ENCODE data around the gene CEP112. TPM values are rescaled to one million over a fixed set of nuclear protein-coding genes. Genes with fewer than 3 reads are reported as not detected.

The CEP112 gene
- total RNA-seq: 26.0 TPM
- long read RNA-seq, partial matches to known transcripts: 0 of 11 reads
- long read RNA-seq, other reads (novel, unspliced or antisense): 9 of 11 reads

DNA sequence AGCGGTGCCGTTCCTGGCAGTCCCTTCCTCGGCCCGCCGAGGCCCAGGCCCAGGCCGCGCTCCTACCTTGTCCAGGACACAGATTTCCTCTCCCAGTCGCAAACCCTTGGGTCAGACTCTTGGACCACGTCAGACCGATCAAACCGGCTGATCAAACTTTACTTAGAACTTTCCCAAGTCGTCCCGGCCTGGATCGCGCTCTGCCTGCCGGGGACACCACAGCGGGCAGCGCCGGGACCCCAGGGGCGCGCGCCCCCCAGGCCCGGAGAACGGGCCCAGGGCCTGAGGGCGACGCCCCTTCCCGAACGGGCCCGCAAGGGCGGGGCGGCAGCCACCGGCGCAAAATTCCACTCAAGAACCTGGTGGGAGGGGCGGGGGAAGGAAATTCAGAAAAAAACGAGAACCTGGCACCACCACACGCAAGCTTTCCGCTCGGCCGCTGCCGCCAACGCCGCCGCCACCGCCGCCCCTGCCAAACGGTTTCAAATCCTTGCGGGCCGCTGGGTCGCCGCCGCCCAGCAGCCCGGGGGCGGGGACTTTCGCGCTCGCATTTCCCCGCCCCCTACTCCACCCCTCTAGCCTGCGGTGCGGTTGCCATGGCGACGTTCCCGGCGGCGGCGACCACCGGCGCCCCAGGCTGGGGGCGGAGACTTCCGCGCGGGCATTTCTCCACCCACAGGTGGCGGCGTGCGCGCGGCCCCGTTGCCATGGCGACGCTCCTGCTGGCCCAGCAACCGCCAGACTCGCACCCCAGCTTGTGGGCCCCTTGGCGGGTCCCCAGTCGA is at the start of gene CEP112:
TSS of gene CEP112 (minus strand) at position 541 of the 785 bp plus-strand sequence.
- intact Hi-C loops (cut with DNase I): no loop called here
- ATAC-seq (peak; percentile 91), DNase-seq (ENCODE audit: missing footprints) (peak; percentile 85)

- intact Hi-C loops (cut with DNase I): no loop called here
- no peak for ATAC-seq
- DNase-seq (ENCODE audit: missing footprints): no peak
These were observed 48.7 kb upstream of the CEP112 start for GRCh38 chr17:66240630-66241029.

DNA sequence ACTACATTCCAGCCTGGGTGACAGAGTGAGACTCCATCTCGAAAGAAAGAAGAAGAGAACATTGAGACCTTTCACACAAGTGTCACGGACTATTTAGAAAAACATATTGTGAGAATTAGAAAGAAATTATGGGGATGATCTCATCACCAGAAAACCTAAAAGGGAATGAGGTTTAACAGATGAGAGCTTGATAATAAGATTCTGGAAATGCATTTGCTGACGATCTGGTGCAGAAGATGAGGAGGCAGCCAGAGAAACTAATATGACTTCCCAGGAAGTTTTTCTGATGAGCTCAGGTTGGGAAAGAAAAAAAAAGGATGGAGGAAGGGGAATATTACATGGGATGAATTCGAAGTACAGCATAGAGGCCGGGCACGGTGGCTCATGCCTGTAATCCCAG is 48.1 kb upstream of the CEP112 start:
- DNase-seq (ENCODE audit: missing footprints): no peak
- intact Hi-C loops (cut with DNase I): no loop called here
- ATAC-seq: no peak

DNA sequence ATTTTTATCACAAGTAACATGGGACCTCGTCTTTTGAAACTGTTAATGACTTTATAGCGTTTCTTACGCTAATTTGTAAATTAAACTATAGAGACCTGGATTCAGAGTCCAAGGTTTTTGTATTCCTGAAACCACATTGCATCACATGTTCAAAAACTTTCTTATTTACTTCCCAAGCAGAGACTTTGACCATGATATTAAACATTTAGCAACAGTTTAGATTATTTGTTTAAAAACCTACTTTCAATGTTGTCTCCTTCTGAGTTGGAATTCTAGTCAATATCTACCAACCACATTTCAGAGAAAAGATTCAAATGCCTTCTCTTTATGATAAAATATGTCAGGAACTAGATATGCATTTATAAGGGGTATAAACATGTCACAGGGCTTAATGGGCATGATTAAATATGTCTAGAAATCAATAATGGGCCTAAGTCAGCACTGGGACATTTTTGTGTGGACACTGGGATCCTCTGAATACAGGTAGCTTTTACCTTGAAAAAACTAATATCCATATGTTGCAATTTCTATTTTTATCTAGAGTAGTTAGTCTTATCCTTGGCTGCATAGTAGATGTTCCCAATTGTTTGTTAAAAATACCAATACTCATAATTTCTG is 43.6 kb upstream of the CEP112 start:
- DNase-seq (ENCODE audit: missing footprints) (no peak), ATAC-seq (no peak)
- intact Hi-C loops (cut with DNase I): no loop called here

DNA sequence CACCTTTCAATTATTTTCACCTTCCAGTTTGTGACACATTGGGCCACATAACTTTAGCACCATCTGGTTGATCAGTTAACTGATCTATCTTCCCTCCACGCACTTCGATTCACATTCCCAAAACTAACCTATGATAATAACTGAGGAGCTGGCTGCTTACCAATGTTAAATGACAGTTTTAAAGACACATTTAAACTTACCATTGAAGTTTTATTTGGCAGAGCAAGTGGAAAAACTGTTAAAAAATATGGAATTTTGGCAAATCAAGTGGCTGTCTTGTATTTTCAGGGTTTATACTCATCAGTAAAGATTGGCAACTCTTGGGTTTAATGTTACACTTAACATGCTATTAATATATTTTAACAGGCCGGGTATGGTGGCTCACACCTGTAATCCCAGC is 42.7 kb upstream of the CEP112 start:
- intact Hi-C loops (cut with DNase I): no loop called here
- DNase-seq (ENCODE audit: missing footprints) (no peak), ATAC-seq (no peak)

DNA sequence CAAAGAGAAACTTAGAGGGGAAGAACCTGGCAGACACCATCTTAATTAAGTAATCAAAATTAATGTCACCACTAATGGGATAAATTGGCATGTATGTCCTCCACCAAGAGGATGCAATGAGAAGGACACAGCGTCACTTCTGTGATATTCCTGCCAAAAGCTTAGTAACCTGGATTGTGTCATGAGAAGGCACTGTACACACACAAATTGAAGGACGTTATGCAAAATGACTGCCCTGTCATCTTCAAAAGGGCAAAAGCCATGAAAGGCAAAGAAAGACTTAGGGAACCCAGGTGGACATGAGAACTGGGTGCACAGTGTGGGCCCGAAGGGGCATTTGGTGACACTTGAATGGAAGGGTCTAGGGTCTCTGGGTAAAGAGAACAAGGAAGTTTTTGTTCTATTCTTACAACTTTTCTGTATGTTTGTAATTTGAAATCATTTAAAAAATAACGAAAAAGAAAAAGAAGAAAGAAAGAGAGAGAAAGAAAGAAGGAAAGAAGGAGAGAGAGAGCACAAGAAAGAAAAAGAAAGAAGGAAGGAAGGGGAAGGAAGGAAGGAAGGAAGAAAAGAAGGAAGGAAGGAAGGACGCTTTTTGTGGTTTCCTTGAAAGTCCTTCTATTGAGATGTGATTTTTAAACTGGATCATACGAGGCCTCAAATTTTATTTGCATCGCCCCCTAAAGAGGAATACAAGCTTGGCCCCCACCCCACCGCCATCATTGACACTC is 41.3 kb upstream of the CEP112 start:
- no peak for ATAC-seq
- intact Hi-C loops (cut with DNase I): no loop called here

DNA sequence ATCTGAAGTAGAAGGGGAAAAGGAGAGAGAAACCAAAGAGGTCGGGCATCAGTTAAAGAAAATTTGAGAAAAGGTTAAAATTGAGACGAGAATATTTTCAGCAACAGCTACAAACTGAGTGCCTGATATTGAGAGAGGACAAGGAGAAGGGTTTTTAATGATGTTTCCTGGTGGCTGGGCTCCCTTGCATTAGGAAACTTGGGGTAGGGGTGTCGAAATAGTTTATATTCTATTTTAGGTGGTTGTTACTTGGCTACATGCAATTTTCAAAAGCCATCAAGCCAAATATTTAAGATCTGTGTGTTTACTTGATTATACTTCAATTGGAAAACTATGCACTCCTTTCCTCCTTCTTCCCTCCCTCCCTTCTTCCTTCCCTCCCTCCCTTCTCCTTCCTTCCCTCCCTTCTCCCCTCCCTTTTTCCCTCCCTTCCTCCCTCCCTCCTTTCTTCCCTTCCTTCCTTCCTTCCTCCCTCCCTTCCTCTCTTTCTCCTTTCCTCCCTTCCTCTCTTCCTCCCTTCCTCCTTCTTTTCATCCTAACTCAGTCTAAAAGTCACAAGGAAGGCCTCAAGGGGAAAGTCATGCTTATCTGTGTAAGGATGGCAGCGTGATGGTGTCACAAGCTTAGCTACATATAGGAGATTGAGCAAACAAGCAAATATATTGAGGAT is 39.1 kb upstream of the CEP112 start:
- no peak for ATAC-seq
- DNase-seq (ENCODE audit: missing footprints): no peak
- intact Hi-C loops (cut with DNase I): no loop called here

More for the DNA sequence above, 41.3 kb upstream of the CEP112 start:
- no peak for DNase-seq (ENCODE audit: missing footprints)

DNA sequence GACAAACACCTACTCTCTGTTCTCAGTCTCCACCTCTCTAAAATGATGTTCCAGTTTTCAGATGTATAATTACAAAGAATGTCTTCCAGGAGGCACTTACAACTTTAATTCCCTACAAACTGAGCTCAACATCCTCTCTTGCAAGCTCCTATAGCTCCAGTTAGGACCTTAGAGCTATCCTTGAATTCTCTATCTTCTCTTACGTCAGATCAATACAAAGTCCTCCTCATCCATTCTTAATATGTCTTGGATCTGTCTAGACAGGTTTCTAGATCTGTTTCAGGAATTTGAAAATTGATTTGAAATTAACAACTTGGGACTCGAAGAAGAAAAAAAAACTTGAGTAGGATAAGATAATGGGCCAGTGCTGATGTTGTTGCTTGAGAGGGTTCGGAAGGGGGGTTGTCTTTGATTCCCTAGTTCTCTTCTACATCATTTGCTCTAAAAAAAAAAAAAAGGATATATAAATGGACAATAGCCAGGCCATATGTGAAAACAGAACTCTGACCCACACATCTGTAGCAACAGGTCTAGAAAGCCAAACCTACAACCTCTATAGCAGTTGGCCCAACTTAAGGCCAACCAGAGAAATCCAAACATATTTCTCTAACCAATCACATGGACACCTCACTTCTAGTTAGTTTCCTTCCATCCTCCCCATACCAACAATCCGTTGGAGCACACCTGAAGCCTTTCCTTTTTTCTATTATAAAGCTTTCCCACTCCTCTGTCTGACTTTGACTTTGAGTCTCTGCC is 38.0 kb upstream of the CEP112 start:
- no peak for ATAC-seq
- DNase-seq (ENCODE audit: missing footprints): no peak
- intact Hi-C loops (cut with DNase I): no loop called here

DNA sequence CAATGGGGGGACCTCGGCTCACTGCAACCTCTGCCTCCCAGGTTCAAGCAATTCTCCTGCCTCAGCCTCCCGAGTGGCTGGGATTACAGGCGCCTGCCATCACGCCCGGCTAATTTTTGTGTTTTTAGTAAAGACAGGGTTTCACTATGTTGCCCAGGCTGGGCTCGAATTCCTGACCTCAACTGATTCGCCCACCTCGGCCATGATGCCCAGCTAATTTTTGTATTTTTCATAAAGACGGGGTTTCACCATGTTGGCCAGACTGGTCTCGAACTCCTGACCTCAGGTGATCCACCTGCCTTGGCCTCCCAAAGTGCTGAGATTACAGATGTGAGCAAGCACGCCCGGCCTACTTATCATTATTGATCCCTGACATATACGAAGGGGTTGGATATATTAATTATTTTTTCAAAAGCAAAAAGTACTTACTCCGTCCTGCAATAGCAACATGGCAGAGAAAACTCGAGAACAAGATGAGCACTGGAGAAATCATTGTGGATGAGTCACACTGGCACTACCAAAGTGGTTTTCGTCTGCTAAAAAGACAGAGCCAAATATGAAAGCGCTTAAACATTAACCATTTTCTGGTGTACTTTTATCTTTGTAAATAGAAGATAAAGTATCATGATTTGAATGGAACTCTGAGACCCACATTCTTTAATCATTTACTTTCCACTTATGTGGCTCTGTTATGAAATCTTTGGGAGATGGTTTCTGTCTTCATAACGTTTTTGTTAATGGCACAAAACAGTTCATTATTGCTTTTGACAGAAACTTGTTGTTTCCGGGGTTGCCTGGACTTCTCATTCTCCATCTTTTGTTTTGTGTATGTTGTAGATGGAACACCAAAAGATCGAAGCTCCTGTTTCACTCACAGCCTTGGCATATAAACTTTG is 37.2 kb upstream of the CEP112 start, which contains the start of gene APOH:
TSS of gene APOH (minus strand) at position 529 of the 896 bp plus-strand sequence. CDS start at position 493, 36 bp downstream.
- intact Hi-C loops (cut with DNase I): no loop called here
- DNase-seq (ENCODE audit: missing footprints) (no peak), ATAC-seq (no peak)

- intact Hi-C loops (cut with DNase I): no loop called here
- no peak for ATAC-seq
- DNase-seq (ENCODE audit: missing footprints): no peak
These were observed 35.5 kb upstream of the CEP112 start for GRCh38 chr17:66227212-66228045.

- ATAC-seq: no peak
- intact Hi-C loops (cut with DNase I): no loop called here
- no peak for DNase-seq (ENCODE audit: missing footprints)
These were observed 30.9 kb upstream of the CEP112 start for GRCh38 chr17:66222798-66223350.

- DNase-seq (ENCODE audit: missing footprints): no peak
- no peak for ATAC-seq
- intact Hi-C loops (cut with DNase I): no loop called here
These were observed 30.0 kb upstream of the CEP112 start for GRCh38 chr17:66221755-66222530.

GRCh38 chr17:66221343-66221742 is 29.4 kb upstream of the CEP112 start:
- DNase-seq (ENCODE audit: missing footprints) (no peak), ATAC-seq (no peak)
- intact Hi-C loops (cut with DNase I): no loop called here

DNA sequence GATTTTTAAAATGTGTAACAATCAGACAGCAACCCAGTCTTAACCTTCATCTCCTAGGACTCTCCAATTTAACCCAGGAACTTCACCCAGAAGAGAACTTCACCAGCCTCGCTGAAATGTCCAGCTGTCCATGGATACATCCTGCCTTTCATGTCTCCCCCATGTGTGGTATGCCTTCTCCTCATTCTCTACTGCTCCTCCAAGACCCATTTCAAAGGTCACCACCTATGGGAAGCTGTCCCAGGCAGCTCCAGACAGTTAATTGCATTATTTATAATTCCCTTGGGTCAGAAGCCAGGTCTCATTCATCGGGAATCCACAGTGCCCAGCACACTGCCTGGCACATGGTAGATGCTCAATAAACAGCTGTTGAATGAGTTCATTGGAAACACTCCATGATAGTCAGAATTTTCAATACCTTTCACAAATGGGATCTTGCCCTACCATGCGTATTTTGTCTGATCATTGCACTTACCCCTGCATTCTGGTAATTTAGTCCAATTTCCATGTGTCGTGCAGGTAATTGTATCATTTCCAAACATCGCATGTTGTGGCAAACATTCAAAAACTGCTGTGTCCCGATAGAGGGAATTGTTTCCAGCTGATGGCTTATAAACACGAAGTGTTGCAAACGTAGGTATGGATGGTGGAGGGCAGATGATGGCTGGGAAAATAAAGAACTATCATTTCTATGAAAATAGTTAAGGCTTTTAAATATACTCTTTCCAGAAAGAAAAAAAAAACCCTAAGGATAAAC is 28.3 kb upstream of the CEP112 start:
- intact Hi-C loops (cut with DNase I): no loop called here
- no peak for DNase-seq (ENCODE audit: missing footprints)
- no peak for ATAC-seq

- DNase-seq (ENCODE audit: missing footprints): no peak
- intact Hi-C loops (cut with DNase I): no loop called here
- no peak for ATAC-seq
These were observed 23.6 kb upstream of the CEP112 start for GRCh38 chr17:66215529-66215911.
